Left kidney (tissue), 8 donors: Measurements from ENCODE around the gene ANKRD29. TPM values are rescaled to one million over a fixed set of nuclear protein-coding genes. Genes with fewer than 3 reads are reported as not detected.

ENCODE experiments used
- DNase-seq: peaks from one replicate; pipeline ENCODE4 v3.0.0-alpha.2; 2013
- long read RNA-seq, 8 donors: transcript quantifications; one replicate each; lab custom pipeline, GENCODE V29; 2026
- polyA plus RNA-seq: library from polyadenylated mRNA; unstranded; fragments of 120-200 nt; gene quantifications from one replicate; pipeline ENCODE4 v1.2.1, GENCODE V29; 2013; ENCODE audit not compliant: insufficient read length

Gene ANKRD29, protein sequence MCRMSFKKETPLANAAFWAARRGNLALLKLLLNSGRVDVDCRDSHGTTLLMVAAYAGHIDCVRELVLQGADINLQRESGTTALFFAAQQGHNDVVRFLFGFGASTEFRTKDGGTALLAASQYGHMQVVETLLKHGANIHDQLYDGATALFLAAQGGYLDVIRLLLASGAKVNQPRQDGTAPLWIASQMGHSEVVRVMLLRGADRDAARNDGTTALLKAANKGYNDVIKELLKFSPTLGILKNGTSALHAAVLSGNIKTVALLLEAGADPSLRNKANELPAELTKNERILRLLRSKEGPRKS
- 0.93 TPM for polyA plus RNA-seq
- long read RNA-seq, donor 1, result 0 reads
- long read RNA-seq, donor 2, result 0 reads
- long read RNA-seq, donor 3, result 0 reads
- long read RNA-seq, donor 4, result 0 reads
- long read RNA-seq, donor 5, partial matches to known transcripts, result 0 of 1 reads
- long read RNA-seq, donor 5, other reads (novel, unspliced or antisense), result 0 of 1 reads
- long read RNA-seq, donor 6, result 0 reads
- long read RNA-seq, donor 7, partial matches to known transcripts, result 0 of 1 reads
- long read RNA-seq, donor 7, other reads (novel, unspliced or antisense), result 0 of 1 reads
- long read RNA-seq, donor 8, result 0 reads

DNA sequence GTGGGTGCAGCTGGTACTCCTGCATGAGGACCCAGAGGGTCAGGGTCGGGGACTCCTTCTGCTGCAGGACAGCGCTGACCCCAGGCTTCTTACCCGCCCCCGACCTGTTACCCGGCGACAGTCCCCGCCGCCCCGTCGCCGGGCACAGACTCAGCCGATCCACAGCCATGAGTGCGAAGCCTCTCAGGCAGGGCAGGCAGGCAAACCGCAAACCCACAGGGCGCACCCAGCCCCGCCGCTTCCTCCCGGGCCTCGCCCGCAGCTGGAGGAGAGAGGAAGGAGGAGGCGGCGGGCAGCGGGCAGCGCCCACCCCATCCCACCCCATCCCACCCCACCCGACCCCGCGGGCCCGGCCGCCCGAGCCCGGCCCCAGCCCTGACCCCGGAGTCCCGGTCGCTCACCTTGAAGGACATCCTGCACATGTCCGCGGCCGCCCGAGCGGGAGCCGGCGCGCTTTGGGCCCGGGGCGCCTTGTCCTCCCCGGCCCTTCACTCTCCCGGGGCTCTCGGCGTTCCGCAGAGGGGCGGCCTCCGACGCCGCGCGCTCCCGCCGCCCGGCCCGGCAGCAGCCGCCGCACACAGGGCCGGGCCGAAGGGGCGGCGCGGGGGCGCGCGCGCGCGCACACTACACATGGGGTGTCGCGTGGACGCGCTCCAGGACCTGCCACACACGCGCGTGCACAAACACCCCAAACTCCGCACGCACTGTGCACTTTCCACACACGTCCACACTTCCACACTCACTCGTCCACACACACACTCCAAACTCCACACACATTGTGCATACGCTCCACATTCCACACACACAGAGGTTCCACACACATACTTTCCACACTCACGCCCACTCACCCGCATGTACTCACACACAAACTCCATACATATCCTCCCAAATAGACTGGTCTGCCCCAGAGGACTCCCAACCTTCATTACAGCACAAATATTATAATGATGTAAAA is at the start of gene ANKRD29:
ANKRD29 (minus strand) TSS at position 603 of the 955 bp plus-strand sequence; CDS start at position 422, 181 bp downstream.
- no peak for DNase-seq

- no peak for DNase-seq
These were observed 49.7 kb upstream of the ANKRD29 start for GRCh38 chr18:23712445-23712844.

DNA sequence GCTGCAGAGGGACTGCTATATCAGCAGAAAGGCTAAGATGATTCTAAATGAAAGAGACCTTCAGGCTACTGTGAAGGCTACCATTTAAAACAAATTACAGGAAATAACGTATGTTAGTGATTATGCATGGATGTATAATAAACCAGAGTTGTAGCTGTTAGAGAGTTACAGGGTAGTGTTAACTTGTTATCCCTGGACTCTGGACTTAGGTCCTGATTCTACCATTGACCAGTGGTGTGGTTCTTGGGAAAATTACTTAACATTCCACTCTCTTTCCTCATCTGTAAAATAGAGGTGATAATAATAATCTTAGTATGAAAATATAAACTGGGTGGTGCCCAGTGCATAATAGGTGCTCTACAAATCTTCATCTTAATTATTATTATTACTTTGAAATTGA is 48.7 kb upstream of the ANKRD29 start:
- DNase-seq, result no peak

DNA sequence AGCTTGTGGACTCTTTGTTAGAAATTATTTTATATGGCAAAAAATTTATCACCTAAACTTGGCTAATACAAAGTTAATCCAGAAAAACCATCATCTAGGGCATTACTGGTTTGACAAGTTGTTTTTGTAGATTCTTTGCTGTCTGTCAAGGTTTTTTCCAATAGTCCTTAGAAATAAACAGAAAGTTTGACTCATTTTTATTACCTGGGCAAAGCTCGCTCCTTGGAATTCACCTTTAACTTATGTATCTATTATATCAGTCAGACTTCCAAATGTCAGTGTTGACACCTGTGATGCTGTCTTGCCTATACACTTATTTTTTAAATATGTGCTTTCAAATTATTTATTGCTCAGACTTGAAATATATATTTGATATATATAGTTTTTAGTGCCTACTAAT is 48.2 kb upstream of the ANKRD29 start:
- no peak for DNase-seq

DNA sequence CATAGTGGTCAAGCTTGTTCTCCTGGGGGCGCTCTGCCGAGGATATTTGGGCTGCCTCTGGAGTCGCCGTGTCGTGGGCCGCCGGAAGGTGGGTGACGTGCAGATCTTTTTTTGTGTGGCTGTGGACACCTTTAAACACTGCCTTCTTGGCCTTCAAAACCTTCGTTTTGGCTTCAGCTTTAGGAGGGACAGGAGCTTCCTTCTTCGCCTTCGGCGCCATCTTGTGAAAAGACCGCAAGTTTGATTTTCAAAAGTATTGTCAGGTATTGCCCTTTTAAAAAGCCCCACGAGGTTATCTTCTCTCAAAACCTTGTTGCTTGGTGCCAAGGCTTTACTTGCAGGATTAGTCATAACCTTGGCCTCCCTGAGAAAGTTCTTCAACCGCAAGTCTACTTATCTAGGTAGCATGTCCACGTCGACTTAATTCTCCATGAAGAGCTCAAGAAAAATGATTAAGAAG is 47.4 kb upstream of the ANKRD29 start:
- DNase-seq, result no peak

DNA sequence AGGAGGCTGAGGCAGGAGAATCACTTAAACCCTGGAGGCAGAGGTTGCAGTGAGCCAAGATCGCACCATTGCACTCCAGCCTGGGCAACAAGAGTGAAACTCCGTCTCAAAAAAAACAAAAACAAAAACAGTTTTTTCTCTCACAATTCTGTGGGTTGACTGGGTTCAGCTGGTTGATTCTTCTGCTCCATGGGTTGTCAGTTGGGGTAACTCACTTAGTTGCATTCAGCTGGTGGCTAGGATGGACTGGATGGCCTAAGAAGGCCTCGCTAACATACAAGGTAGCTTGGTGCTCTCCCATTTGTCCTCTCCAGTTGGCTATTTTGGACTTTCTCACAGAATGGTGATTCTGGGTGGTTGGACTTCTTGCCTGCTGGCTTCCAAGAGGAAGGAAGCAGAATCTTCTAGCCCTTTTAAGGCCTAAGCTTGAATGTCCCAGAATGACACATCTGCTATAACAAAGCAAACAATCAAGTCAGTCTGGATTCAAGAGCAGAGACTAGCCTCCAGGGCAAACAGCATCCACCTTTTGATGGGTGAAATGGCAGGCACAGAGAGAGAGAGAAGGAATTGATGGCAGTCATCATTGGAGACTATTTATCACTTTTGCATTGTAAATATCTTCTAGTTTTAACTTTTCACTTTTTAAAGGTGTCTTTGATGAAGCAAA is 44.4 kb upstream of the ANKRD29 start:
- DNase-seq, result no peak

DNA sequence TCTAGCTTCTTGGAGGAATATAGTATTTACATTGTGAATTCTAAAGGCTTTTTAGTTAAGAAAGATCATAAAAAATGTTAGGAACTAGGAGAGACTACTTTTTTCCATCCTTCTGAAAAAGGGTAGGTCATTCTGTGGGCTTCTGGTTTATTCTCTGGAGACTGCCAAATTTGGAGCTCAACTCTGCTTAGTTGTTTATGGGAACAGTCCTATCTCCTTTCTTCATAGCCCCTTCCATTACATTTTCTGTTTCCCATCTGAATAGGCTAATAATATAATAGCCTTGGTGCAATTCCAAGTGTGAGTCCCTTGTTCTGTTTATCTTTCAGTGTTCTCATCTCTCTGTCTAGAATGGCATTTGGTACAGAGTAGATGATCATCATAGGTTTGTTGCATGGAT is 42.1 kb upstream of the ANKRD29 start:
- no peak for DNase-seq

DNA sequence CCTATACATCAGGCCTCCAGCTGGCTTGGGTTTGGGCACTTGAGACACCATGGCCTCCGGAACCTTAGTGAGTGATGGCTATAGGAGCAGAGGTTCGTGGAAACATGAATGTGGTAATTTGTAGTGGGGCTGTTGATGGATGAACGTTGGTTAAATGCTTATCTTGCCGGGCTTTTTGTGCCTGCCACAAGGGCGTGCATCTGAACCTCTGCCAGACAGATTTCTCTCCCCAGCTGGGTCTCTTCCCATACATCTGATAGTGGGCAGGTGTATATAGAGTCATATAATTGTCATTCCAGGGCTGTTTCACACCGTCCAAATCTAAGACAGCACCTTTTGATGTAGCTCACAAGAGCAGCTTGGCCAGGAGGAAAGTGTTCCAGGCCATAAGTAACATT is 41.3 kb upstream of the ANKRD29 start:
- no peak for DNase-seq

GRCh38 chr18:23703057-23703986 is 40.6 kb upstream of the ANKRD29 start:
- DNase-seq, result no peak

DNA sequence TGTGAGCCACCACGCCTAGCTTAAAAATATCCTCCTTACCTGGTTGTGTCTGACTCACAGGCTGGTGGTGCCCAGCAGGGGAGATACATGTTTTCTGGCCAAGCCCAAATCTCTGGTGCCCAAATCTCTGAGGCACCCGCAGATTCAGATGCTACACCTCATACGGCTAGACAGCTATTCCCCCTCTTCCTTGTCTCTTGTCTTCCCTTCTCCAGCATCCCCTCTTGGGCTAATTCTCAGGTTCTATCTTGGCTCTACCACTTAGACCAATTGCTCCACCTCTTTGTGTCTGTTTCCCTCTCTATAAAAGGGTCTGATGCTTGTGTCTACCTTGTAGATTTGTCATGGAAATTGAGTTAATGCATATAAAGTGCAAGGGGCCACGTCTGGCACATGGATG is 39.9 kb upstream of the ANKRD29 start:
- DNase-seq, result no peak

DNA sequence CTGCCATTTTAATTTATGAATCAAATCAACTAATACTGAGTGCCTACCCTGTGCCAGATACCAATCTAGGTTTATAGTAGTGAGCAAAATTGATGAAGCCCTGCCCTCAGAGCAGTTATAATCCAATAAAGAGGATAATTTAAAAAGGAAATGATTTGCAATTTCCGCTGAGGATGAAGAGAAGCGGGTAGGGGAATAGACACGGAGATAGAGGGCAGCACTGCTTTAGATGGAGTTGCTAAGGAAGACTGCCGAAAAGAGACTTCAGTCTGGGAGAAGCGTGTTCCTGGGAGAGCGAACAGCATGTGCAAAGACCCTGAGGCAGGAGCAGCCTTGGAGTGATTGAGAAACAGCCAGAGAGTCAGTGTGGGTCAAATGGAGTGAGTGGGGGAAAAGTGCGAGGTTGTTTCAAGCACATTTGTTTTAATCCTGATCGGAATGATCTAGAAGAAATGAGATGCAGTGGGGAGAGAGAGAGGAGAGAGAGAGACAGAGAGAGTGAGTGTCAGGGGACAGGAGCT is 38.9 kb upstream of the ANKRD29 start:
- no peak for DNase-seq

DNA sequence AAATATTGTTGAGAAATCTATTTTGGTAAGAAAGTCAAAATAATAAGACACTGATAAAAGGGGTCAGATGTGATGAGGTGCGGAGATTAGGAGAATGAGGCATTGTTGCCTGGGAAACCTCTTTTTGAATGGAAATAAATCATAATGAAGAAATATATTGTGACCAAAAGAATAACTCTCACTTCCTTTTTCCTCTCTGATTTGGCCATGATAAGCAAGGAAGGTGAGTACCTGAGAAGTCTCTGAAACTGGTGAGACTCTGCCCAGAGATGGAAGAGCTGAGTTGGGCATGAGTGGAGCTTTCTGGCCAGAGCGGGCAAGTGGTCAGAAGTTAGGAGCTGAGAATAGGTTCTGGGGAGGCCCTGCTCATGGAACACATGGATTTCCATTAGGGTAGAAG is 38.3 kb upstream of the ANKRD29 start:
- DNase-seq, result no peak

GRCh38 chr18:23694637-23695430 is 32.1 kb upstream of the ANKRD29 start:
- DNase-seq, result no peak

- no peak for DNase-seq
These were observed 31.1 kb upstream of the ANKRD29 start for GRCh38 chr18:23693846-23694245.

GRCh38 chr18:23690505-23691068 is 27.9 kb upstream of the ANKRD29 start:
- DNase-seq, result no peak

DNA sequence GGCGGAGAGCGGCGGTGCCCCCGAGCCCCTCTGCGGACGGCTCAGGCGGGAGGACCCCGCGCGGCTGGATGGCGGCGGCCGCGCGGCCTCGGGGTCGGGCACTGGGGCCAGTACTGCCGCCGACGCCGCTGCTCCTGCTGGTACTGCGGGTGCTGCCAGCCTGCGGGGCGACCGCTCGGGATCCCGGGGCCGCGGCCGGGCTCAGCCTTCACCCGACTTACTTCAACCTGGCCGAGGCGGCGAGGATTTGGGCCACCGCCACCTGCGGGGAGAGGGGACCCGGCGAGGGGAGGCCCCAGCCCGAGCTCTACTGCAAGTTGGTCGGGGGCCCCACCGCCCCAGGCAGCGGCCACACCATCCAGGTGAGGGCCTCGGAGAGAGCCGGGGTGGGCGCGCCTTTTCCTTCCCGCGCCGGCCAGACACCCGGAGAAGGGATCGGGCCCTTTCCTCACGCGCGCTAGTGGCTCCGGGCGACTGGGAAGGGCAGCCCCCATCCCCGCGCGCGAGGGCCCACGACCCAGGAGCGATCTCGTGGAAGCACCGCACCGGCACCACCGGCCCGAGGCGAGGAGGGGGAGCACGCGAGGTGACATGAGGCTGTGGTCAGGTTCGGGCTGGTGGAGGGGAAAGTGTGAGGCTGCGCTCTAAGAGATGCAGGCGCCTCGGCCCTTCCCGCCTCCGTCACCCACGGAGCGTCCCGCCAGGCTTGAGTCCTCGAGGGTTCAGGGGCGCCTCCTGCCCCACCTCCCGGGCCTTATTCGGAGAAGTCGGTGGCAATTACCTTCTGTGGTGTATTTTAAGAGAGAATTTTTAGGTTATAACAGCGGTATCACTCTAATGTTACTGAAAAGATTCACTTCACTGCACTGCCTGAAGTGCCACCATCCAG is 27.1 kb upstream of the ANKRD29 start:
- no peak for DNase-seq

DNA sequence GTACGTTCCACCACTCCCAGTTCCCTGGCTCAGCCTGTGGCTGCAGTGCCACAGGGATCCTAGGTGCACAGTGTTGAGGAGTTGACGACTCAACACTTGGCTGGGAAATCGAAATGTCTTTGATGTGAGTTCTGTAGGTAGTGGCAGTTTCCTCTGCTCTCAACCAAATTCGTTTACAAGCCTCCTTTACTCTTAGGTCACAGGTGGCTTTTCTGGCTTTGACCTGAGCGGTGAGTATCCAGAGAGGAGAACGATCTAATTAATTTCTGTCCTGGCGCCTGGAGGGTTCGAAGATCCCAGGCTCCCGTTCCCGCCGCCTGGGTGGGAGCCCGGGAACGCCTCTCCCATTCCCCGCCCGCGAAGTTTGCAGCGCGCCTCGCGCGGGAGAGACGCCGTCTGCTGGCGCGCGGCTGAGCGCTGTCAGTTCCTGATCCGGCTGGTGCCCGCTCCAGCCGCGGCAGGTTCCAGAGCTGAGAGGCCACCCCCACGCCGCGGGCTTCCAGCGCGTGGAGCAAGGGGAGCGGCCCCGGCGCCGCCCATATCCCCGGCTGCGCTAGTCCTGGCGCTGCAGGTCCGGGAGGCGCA is 26.4 kb upstream of the ANKRD29 start, which contains the start of gene LAMA3:
LAMA3 (plus strand) TSS at position 423 of the 585 bp plus-strand sequence. CDS start 231 bp downstream, outside the sequence.
- DNase-seq, result no peak

DNA sequence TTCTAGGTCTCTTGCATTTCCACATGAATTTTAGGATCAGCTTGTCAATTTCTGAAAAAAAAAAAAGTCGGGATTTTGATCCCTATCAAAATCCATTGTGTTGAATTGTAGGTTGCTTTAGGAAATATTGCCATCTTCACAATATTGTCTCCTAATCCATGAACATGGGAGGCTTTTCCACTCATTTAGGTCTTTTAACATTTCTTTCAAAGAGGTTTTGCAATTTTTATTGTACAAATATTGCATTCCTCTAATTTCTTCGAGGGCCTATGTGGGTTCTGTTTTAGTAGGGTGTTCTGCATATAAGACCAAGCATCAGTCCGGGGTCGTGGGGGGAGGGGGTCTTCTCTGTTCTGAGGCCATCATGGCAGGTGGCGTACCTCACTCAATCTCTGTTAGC is 25.8 kb upstream of the ANKRD29 start:
- DNase-seq, result no peak
